CD4-positive, CD25-positive, alpha-beta regulatory T cell (primary cell): ENCODE results near the gene UBE2Q1. TPM values are rescaled to one million over a fixed set of nuclear protein-coding genes. Genes with fewer than 3 reads are reported as not detected.
A peak's percentile ranks its signal among the peaks of the same experiment; 100 is the strongest.

Experiments used
- ATAC-seq, 2 donors: fragments of 150-1000 bp; cut with Tn5 transposase; one replicate each; pipeline ENCODE4 v1.10.0; 2021; ENCODE audit warnings: low read depth in 2 of 2, moderate number of reproducible peaks in 2 of 2, moderate library complexity in 1 of 2
- DNase-seq, 3 donors: peaks; one replicate each; pipeline versions ENCODE4 v3.0.0 to v3.0.0-alpha.2; 2012 to 2022; ENCODE audit warnings: mixed read lengths in 1 of 3
- H3K27ac ChIP-seq: one replicate; pipeline ENCODE4 v1.7.0; 2013; ENCODE audit warnings: mild to moderate bottlenecking, low read length; ENCODE audit not compliant: insufficient read depth, poor library complexity, severe bottlenecking
- H3K27me3 ChIP-seq: one replicate; pipeline ENCODE4 v1.7.0; 2013; ENCODE audit warnings: low read length; ENCODE audit not compliant: control insufficient read depth, insufficient read depth
- H3K36me3 ChIP-seq: one replicate; pipeline ENCODE4 v1.7.0; 2013; ENCODE audit warnings: mild to moderate bottlenecking, low read length, moderate library complexity; ENCODE audit not compliant: control insufficient read depth, insufficient read depth
- H3K4me1 ChIP-seq: 2 replicates; pipeline ENCODE4 v1.7.0; 2013; ENCODE audit warnings: mild to moderate bottlenecking, low read length; ENCODE audit not compliant: insufficient read depth, control insufficient read depth, poor library complexity, severe bottlenecking
- H3K4me3 ChIP-seq: one replicate; pipeline ENCODE4 v1.7.0; 2013; ENCODE audit warnings: low read depth, mild to moderate bottlenecking, low read length, moderate library complexity
- H3K9me3 ChIP-seq, 2 experiments: 1 replicate in 1 of 2; 2 replicates in 1 of 2; pipeline ENCODE4 v1.7.0; 2013; ENCODE audit warnings: low read length in 2 of 2, mild to moderate bottlenecking in 1 of 2, moderate library complexity in 1 of 2; ENCODE audit not compliant: control insufficient read depth in 2 of 2
- H3K27ac Mint-ChIP-seq, 3 donors: one replicate each; pipeline ENCODE4 v1.8.0; 2020 to 2022; ENCODE audit warnings: mild to moderate bottlenecking in 3 of 3, mixed read lengths in 3 of 3, moderate library complexity in 2 of 3
- H3K27me3 Mint-ChIP-seq: one replicate; pipeline ENCODE4 v1.8.0; 2022; ENCODE audit warnings: mild to moderate bottlenecking, mixed read lengths
- H3K36me3 Mint-ChIP-seq: one replicate; pipeline ENCODE4 v1.8.0; 2020; ENCODE audit warnings: mixed read lengths
- H3K4me1 Mint-ChIP-seq, 4 donors: one replicate each; pipeline ENCODE4 v1.8.0; 2020 to 2022; ENCODE audit warnings: mixed read lengths in 4 of 4, mild to moderate bottlenecking in 1 of 4
- H3K4me3 Mint-ChIP-seq, 4 donors: one replicate each; pipeline ENCODE4 v1.8.0; 2020 to 2022; ENCODE audit warnings: mild to moderate bottlenecking in 4 of 4, mixed read lengths in 4 of 4, moderate library complexity in 3 of 4
- H3K9me3 Mint-ChIP-seq, 7 donors: one replicate each; pipeline ENCODE4 v1.8.0; 2020 to 2022; ENCODE audit warnings: mixed read lengths in 7 of 7, mild to moderate bottlenecking in 3 of 7, moderate library complexity in 2 of 7
- polyA plus RNA-seq, 4 donors: library from polyadenylated mRNA; unstranded; fragments of 300-500 nt; fragmentation: Illumina TruSeq; gene quantifications; one replicate each; pipeline ENCODE4 v1.2.3, GENCODE V29; 2021
- total RNA-seq: library from RNA; stranded (reverse); gene quantifications from one replicate; pipeline ENCODE4 v1.2.3, GENCODE V29; 2022

UBE2Q1 gene
- total and polyA plus RNA-seq, 5 donors from 2014 or later, result 9.5 to 91.7 (median 14.2) TPM

- Histone ChIP-seq H3K36me3 (peaks cover 46% of the 10 kb centered on the region), H3K4me3 (peak overlapping the region; percentile 88), H3K4me1 (peaks cover 30% of the 10 kb centered on the region), H3K27me3 (no peaks in the 10 kb centered on the region), H3K9me3 (no peaks in the 10 kb centered on the region), H3K27ac (peak overlapping the region; percentile 6)
- peak overlapping the region; percentile 69 to 90 (median 76) for H3K27ac Mint-ChIP-seq
- H3K27me3 Mint-ChIP-seq, result peaks cover 2% of the 10 kb centered on the region
- DNase-seq (no peak), ATAC-seq (no peak)
- peaks cover 38% of the 10 kb centered on the region for H3K36me3 Mint-ChIP-seq
- H3K4me3 Mint-ChIP-seq, result peak overlapping the region; percentile 91 to 96 (median 96)
- H3K9me3 Mint-ChIP-seq, result no peaks in the 10 kb centered on the region
- H3K4me1 Mint-ChIP-seq, result peaks cover 7 to 48% (median 39%) of the 10 kb centered on the region in 4 donors
These were observed 2.0 kb downstream of the UBE2Q1 start for GRCh38 chr1:154556422-154556821.

DNA sequence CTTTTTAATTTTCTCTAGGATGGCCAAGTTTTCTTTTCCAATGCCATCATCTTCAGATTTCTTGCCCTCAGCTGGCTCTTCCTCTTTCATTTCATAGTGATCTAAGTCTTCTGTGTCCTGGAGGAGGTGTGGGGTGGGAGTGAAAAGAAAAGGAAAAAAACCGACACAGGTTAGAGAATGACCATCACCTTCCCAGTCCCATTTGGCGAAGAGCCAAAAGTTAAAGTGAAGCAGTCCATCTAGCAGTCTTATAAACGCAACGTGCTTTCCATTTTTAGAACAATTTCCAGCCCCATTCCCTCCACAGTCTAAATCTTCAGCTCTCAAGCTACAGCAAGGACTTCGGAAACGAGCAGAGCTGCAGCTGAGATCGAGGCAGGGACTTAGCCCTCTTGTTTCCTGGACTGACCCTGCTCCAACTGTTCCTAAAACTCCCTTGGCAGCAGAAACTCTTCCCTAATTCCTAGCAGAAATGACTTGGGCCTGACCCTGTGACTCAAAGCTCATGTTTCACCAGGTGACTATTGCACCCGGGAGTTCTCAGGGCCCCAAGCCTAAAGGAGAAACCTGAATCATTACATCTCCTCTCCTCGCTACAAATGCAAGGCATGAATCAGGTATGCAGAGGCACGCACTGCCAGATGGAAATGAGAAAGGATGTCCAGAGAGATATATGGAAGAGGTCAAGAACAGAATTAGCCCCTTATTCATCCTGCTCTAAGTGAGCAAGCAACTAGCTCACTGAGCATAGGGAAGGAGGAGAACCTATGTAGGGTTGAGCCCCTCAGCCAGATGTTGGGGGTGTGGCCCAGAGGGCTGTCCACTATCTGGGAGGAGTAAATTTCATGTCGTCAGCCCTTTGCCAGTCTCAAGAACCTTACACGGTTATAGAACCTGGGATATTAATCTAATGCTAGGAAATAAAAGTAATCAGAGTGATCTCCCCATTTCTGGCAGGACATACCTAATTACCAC, 5.1 kb downstream of the UBE2Q1 start:
- peak overlapping the region in 1 of 4 donors; percentile 45 for H3K4me3 Mint-ChIP-seq
- Histone ChIP-seq H3K27me3 (no peaks in the 10 kb centered on the region), H3K27ac (no peak overlapping the region), H3K4me3 (no peak overlapping the region), H3K4me1 (peaks cover 22% of the 10 kb centered on the region), H3K36me3 (peaks cover 77% of the 10 kb centered on the region), H3K9me3 (no peaks in the 10 kb centered on the region)
- H3K27ac Mint-ChIP-seq, result no peak overlapping the region
- ATAC-seq (no peak), DNase-seq (no peak)
- peaks cover 57% of the 10 kb centered on the region for H3K36me3 Mint-ChIP-seq
- H3K9me3 Mint-ChIP-seq, result no peaks in the 10 kb centered on the region
- H3K27me3 Mint-ChIP-seq, result no peaks in the 10 kb centered on the region
- peaks cover 12 to 57% (median 41%) of the 10 kb centered on the region in 4 donors for H3K4me1 Mint-ChIP-seq

DNA sequence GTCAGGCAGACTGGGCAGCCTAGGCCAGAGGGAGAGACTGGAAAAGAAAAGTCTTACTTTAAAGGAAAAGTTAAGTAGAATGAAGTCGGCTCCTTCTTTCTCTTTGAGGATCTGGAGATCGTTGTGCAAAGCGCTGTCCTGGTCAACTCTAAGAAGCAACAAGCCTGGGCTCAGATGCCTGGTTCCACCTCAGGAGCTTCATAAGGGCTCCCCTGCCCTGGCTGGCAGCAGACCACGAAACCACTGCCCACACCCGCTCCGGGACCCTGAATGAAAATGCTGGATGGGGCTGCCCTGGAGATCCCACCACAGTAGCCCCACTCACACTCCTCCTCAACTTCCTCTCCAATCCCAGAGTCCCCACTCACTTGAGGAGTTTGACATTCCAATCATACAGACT, 6.4 kb downstream of the UBE2Q1 start:
- DNase-seq, result no peak
- no peaks in the 10 kb centered on the region for H3K9me3 ChIP-seq
- H3K4me1 ChIP-seq, result peaks cover 10% of the 10 kb centered on the region
- Mint-ChIP-seq H3K4me1 (peaks cover 7 to 52% (median 34%) of the 10 kb centered on the region in 4 donors), H3K27ac (no peak overlapping the region), H3K9me3 (no peaks in the 10 kb centered on the region), H3K4me3 (no peak overlapping the region), H3K27me3 (no peaks in the 10 kb centered on the region), H3K36me3 (peaks cover 57% of the 10 kb centered on the region)
- H3K4me3 ChIP-seq, result no peak overlapping the region
- H3K27me3 ChIP-seq, result no peaks in the 10 kb centered on the region
- ATAC-seq, result no peak
- no peak overlapping the region for H3K27ac ChIP-seq
- peaks cover 77% of the 10 kb centered on the region for H3K36me3 ChIP-seq

DNA sequence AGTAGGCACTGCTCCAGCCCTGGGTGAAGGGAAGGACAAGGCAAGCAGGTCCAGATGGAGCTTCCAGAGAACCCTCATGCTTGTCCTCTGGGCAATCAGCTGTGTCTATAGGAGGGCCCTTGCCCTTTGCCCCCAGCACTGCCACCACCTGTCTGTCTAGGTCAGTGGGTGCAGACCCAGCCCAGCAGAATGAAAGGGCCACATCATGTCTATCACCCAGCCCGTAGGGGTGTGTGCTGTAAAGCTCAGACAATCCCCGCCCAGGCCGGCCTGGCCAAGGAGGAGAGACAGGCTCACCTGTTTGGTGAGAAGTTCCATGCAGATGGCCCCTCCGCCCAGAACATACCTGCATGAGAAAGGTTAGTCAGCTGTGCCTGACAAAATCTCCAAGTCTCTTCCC, 7.0 kb downstream of the UBE2Q1 start:
- no peaks in the 10 kb centered on the region for H3K27me3 ChIP-seq
- ATAC-seq, result no peak
- H3K36me3 ChIP-seq, result peaks cover 77% of the 10 kb centered on the region
- H3K36me3 Mint-ChIP-seq, result peaks cover 56% of the 10 kb centered on the region
- no peaks in the 10 kb centered on the region for H3K9me3 Mint-ChIP-seq
- H3K27ac ChIP-seq, result no peak overlapping the region
- H3K4me1 ChIP-seq, result peaks cover 4% of the 10 kb centered on the region
- no peak overlapping the region for H3K27ac Mint-ChIP-seq
- no peak for DNase-seq
- no peaks in the 10 kb centered on the region for H3K9me3 ChIP-seq
- H3K4me3 Mint-ChIP-seq, result no peak overlapping the region
- peaks cover 7 to 47% (median 30%) of the 10 kb centered on the region in 4 donors for H3K4me1 Mint-ChIP-seq
- H3K4me3 ChIP-seq, result no peak overlapping the region
- no peaks in the 10 kb centered on the region for H3K27me3 Mint-ChIP-seq

GRCh38 chr1:154550657-154551056, 7.8 kb downstream of the UBE2Q1 start:
- Mint-ChIP-seq H3K4me1 (peaks cover 10 to 40% (median 22%) of the 10 kb centered on the region in 4 donors), H3K27me3 (no peaks in the 10 kb centered on the region), H3K27ac (peak overlapping the region in 1 of 3 donors; percentile 34), H3K36me3 (peaks cover 48% of the 10 kb centered on the region), H3K9me3 (no peaks in the 10 kb centered on the region), H3K4me3 (peak overlapping the region in 2 of 4 donors; percentile 3 to 78)
- Histone ChIP-seq H3K27me3 (no peaks in the 10 kb centered on the region), H3K9me3 (no peaks in the 10 kb centered on the region), H3K36me3 (peaks cover 72% of the 10 kb centered on the region), H3K4me1 (no peaks in the 10 kb centered on the region), H3K27ac (no peak overlapping the region), H3K4me3 (no peak overlapping the region)
- ATAC-seq (no peak), DNase-seq (no peak)

- Mint-ChIP-seq H3K4me3 (peak overlapping the region in 1 of 4 donors; percentile 3), H3K27me3 (no peaks in the 10 kb centered on the region), H3K9me3 (no peaks in the 10 kb centered on the region), H3K27ac (peak overlapping the region in 1 of 3 donors; percentile 42), H3K4me1 (peaks cover 7 to 34% (median 20%) of the 10 kb centered on the region in 4 donors), H3K36me3 (peaks cover 42% of the 10 kb centered on the region)
- Histone ChIP-seq H3K27me3 (no peaks in the 10 kb centered on the region), H3K27ac (no peak overlapping the region), H3K9me3 (no peaks in the 10 kb centered on the region), H3K4me1 (no peaks in the 10 kb centered on the region), H3K4me3 (no peak overlapping the region), H3K36me3 (peaks cover 66% of the 10 kb centered on the region)
- no peak for DNase-seq
- no peak for ATAC-seq
These were observed 8.4 kb downstream of the UBE2Q1 start for GRCh38 chr1:154550070-154550469.

GRCh38 chr1:154549202-154549770, 9.2 kb downstream of the UBE2Q1 start:
- H3K27ac ChIP-seq, result no peak overlapping the region
- Mint-ChIP-seq H3K4me1 (peaks cover 5 to 28% (median 18%) of the 10 kb centered on the region in 4 donors), H3K4me3 (peak overlapping the region in 1 of 4 donors; percentile 22), H3K27ac (peak overlapping the region in 2 of 3 donors; percentile 62 to 65), H3K27me3 (no peaks in the 10 kb centered on the region), H3K9me3 (no peaks in the 10 kb centered on the region), H3K36me3 (peaks cover 35% of the 10 kb centered on the region)
- DNase-seq (no peak), ATAC-seq (no peak)
- H3K27me3 ChIP-seq, result no peaks in the 10 kb centered on the region
- H3K9me3 ChIP-seq, result no peaks in the 10 kb centered on the region
- no peak overlapping the region for H3K4me3 ChIP-seq
- peaks cover 58% of the 10 kb centered on the region for H3K36me3 ChIP-seq
- no peaks in the 10 kb centered on the region for H3K4me1 ChIP-seq
